GM18951 (cell line): ENCODE data around the gene ATP2B2.
"Not testable (repeated sequence)": the region's sequence is repeated elsewhere in the genome, so short reads cannot be mapped to it uniquely, and the experiment has no call there.

ENCODE experiments used
- POLR2A ChIP-seq: IDR thresholded peaks from 4 replicates; pipeline ENCODE4 v1.6.1; 2011; ENCODE audit warnings: mild to moderate bottlenecking; ENCODE audit not compliant: insufficient read length, insufficient read depth; ENCODE audit errors: extremely low read depth
- in situ Hi-C: fragments of 300-500 bp; cut with MboI; formaldehyde crosslinking; loops from one replicate; pipeline ENCODE4 v1.12.0; 2022; ENCODE audit warnings: low sequenced_read_pairs, mixed read lengths, inconsistent platforms; ENCODE audit not compliant: unreplicated experiment

ATP2B2 gene

GRCh38 chr3:10546820-10547263 is 41.5 kb upstream of the ATP2B2 start:
- in situ Hi-C loops, result no loop called here
- no peak for TF ChIP-seq POLR2A

DNA sequence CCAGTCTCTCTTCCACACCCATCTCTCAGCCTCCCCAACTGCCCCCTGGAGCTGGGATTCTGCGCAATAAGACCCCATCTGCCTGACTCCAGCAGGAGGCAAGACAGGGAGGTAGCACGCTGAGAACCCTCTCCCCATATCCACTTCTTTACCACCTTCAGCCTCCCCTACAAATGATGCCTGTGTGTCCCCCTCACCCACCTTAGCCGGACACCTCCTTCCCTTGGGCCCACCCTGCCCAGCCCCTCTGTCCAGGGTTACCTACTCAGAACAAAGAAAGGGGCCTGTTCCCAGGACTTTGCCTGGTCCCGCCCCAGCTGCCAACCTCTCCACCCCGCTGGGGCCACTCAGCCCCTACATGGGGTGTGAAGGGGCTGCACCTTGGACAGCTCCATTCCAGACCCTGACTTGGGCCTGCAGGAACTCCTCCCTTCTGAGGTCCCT is 40.8 kb upstream of the ATP2B2 start:
- in situ Hi-C loops, result no loop called here
- TF ChIP-seq POLR2A, result no peak

DNA sequence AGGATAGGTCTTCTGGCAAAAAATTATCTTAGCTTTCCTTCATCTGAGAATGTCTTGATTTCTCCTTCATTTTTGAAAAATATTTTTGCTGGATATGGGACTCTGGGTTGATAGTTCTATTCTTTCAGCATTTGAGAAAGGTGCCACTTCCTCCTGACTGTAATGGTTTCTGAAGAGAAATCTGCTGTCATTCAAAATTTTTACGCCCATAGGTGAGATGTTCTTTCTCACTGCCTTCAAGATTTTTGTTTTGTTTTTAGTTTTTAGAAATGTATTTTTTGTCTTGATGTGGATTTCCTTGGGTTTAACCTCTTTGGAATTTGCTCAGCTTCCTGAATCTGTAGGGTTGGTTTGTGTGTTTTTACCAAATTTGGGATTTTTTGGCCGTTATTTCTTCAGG is 37.1 kb upstream of the ATP2B2 start:
- in situ Hi-C loops, result no loop called here
- no peak for TF ChIP-seq POLR2A

- in situ Hi-C loops, result not testable (repeated sequence)
Observed at GRCh38 chr3:10540347-10540746, 35.0 kb upstream of the ATP2B2 start.

DNA sequence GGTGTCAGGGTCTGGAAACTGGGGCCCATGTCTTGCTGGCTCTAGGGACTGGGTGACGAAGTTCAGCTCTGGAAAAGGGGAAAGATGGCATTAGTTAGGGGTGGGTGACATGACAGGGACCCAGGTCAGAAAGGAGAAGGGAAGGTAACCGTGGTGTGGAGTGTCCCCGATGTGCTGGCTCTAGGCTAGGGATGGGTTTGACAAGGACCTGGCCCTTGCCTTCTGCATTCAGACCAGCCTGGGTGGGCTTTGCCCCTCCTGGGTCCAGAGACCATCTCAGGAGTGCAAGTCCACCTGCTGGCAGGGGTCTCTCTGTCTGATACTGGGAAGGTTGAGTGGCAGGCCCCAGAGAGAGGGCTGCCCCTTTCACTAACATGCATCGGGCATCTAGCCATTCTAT is 28.7 kb upstream of the ATP2B2 start:
- TF ChIP-seq POLR2A, result no peak
- in situ Hi-C loops, result no loop called here

GRCh38 chr3:10533737-10534023 is 28.3 kb upstream of the ATP2B2 start:
- no peak for TF ChIP-seq POLR2A
- in situ Hi-C loops, result no loop called here

GRCh38 chr3:10532939-10533736 is 27.8 kb upstream of the ATP2B2 start:
- in situ Hi-C loops, result no loop called here
- TF ChIP-seq POLR2A, result no peak

DNA sequence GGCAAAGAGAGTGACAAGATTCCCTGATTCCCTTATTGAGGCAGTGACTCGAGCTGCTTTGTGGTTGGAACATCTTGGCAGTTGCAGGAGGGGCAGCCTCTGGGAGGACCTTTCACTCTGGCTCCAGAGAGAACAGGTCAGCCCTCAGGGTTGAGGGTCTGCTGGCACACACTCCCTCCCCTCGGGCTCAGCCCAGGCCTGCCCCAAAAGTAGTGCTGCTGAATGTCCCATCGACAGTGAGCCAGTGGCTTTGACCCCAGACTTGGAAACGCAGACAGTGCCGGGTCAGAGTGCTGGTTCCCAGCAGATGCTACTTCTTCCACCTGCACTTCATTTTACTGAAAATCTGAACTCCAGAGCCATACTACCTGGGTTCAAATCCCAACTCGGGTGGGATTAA is 25.6 kb upstream of the ATP2B2 start:
- in situ Hi-C loops, result no loop called here
- no peak for TF ChIP-seq POLR2A

- in situ Hi-C loops, result no loop called here
- no peak for TF ChIP-seq POLR2A
Observed at GRCh38 chr3:10530241-10530640, 24.9 kb upstream of the ATP2B2 start.

- in situ Hi-C loops, result no loop called here
- TF ChIP-seq POLR2A, result no peak
Observed at GRCh38 chr3:10529809-10530208, 24.4 kb upstream of the ATP2B2 start.

DNA sequence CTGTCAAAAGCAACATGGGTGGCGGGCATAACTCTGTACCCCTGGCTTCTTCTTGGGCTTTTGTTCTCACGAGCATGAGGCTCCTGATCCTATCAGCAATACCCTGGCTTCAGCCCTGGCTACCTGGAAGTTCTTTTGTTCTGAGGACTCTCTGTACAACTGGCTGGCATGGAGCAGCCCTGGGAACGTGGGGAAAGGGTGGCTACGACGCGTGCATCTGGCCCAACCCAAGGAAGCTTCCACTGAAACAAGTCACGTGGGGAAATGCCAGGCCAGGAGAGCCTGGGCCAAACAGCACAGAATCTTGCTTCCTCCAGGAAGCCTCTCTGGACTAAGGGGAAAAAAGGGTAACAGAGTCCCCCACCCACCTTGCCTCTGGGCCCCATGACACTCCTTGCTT is 22.7 kb upstream of the ATP2B2 start:
- no peak for TF ChIP-seq POLR2A
- in situ Hi-C loops, result no loop called here

- TF ChIP-seq POLR2A, result no peak
- in situ Hi-C loops, result no loop called here
Observed at GRCh38 chr3:10527295-10528001, 22.1 kb upstream of the ATP2B2 start.

GRCh38 chr3:10526366-10526765 is 21.0 kb upstream of the ATP2B2 start:
- in situ Hi-C loops, result no loop called here
- no peak for TF ChIP-seq POLR2A

DNA sequence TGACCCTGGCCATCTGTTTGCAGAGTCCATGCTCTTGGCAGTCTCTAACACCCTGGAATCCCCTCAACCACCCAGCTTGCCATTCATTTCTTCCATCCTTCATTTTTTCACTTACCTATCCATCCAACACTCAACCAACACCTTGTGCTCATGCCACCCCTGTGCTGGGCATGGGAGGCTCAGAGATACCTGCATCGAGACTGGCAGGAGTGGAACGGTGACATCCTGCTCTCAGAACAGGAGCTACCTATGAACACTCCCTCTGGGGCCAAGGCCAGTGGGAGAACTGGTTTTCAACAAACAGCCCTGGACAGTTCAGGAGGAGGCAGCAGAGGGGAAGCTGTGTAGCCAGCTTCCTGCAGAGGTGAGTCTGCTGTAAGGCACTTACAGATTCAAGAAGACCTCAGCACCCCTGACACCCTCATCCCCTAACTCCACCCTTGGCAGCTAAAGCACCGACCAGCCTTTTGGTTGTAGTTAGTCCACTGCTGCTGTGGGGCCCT is 19.5 kb upstream of the ATP2B2 start:
- in situ Hi-C loops, result no loop called here
- no peak for TF ChIP-seq POLR2A
